Measurements from ENCODE around the gene RUNX2. TPM values are rescaled to one million over a fixed set of nuclear protein-coding genes. Genes with fewer than 3 reads are reported as not detected.

The RUNX2 gene
- total and polyA plus RNA-seq, 2 donors (not counting 1 experiment from before 2014, with no cell fraction given) = 1.3 to 2.4 TPM

- no peak for TF ChIP-seq CTCF (IDR thresholded peaks at IDR 0.05)
- TF ChIP-seq EZH2 (IDR thresholded peaks at IDR 0.05; ENCODE audit: borderline replicate concordance, insufficient read depth, low read depth, low read length, poor library complexity, severe bottlenecking) = no peak
- Mint-ChIP-seq H3K4me1 (peaks cover 9% of the 10 kb centered on the region), H3K27me3 (peaks cover 26% of the 10 kb centered on the region), H3K9me3 (ENCODE audit: insufficient read depth) (no peaks in the 10 kb centered on the region), H3K4me3 (no peak overlapping the region), H3K27ac (no peak overlapping the region)
- H3K4me3 ChIP-seq (ENCODE audit: control extremely low read depth in 1 of 5, extremely low read depth in 1 of 5, insufficient read depth in 1 of 5, low read depth in 2 of 5, low read length in 4 of 5) = no peak overlapping the region
- H3K9ac ChIP-seq (ENCODE audit: low read length) = no peak overlapping the region
- H2AFZ ChIP-seq (ENCODE audit: insufficient read depth, low read depth, low read length, poor library complexity, severe bottlenecking) = no peak overlapping the region
- H3K36me3 ChIP-seq (replicated peaks in 1 of 2; ENCODE audit: control extremely low read depth in 1 of 2, control insufficient read depth in 1 of 2, extremely low read depth in 1 of 2, insufficient read depth in 2 of 2, low read length in 1 of 2) = no peaks in the 10 kb centered on the region
- DNase-seq (no peak), ATAC-seq (ENCODE audit: low read depth) (no peak)
- H3K4me1 ChIP-seq (ENCODE audit: control insufficient read depth in 2 of 2, insufficient read depth in 2 of 2, low read length in 2 of 2) = no peaks in the 10 kb centered on the region
- no peaks in the 10 kb centered on the region for H3K9me3 ChIP-seq (ENCODE audit: control extremely low read depth in 1 of 3, control insufficient read depth in 2 of 3, insufficient read depth in 1 of 3, low read length in 2 of 3)
- H3K79me2 ChIP-seq (ENCODE audit: control insufficient read depth, insufficient read depth, low read length) = no peaks in the 10 kb centered on the region
- intact Hi-C loops (cut with micrococcal nuclease) = no loop called here
- H4K20me1 ChIP-seq (ENCODE audit: control insufficient read depth, insufficient read depth, low read length, poor library complexity, severe bottlenecking) = no peaks in the 10 kb centered on the region
- WGBS (ENCODE audit: insufficient coverage) = 100% methylated on average over 1 of the region's 5 CpGs
- CTCF ChIA-PET = no interaction called here
- no peak overlapping the region for H3K27ac ChIP-seq (ENCODE audit: low read length in 2 of 2)
- POLR2A ChIA-PET = no interaction called here
- H3K27me3 ChIP-seq (replicated peaks in 1 of 4; ENCODE audit: control extremely low read depth in 1 of 4, control insufficient read depth in 3 of 4, insufficient read depth in 4 of 4, low read length in 3 of 4) = peaks cover 0 to 14% (median 6%) of the 10 kb centered on the region in 4 experiments
- no peak overlapping the region for H3K4me2 ChIP-seq (replicated peaks; ENCODE audit: low read depth, low read length, poor library complexity, severe bottlenecking)
Measured at GRCh38 chr6:45411959-45412358, 83.8 kb downstream of the RUNX2 start.

- H2AFZ ChIP-seq (ENCODE audit: insufficient read depth, low read depth, low read length, poor library complexity, severe bottlenecking) = no peak overlapping the region
- POLR2A ChIA-PET = no interaction called here
- no peak overlapping the region for H3K4me3 ChIP-seq (ENCODE audit: control extremely low read depth in 1 of 5, extremely low read depth in 1 of 5, insufficient read depth in 1 of 5, low read depth in 2 of 5, low read length in 4 of 5)
- Mint-ChIP-seq H3K27me3 (peaks cover 33% of the 10 kb centered on the region), H3K9me3 (ENCODE audit: insufficient read depth) (no peaks in the 10 kb centered on the region), H3K4me3 (no peak overlapping the region), H3K27ac (no peak overlapping the region), H3K4me1 (peaks cover 22% of the 10 kb centered on the region)
- TF ChIP-seq CTCF (IDR thresholded peaks at IDR 0.05) (no peak), EZH2 (IDR thresholded peaks at IDR 0.05; ENCODE audit: borderline replicate concordance, insufficient read depth, low read depth, low read length, poor library complexity, severe bottlenecking) (no peak)
- WGBS (ENCODE audit: insufficient coverage) = 8% methylated on average over 2 of the region's 2 CpGs
- H3K27me3 ChIP-seq (replicated peaks in 1 of 4; ENCODE audit: control extremely low read depth in 1 of 4, control insufficient read depth in 3 of 4, insufficient read depth in 4 of 4, low read length in 3 of 4) = peaks cover 0 to 40% (median 25%) of the 10 kb centered on the region in 4 experiments
- peaks cover 0 to 4% (median 0%) of the 10 kb centered on the region in 3 donors for H3K9me3 ChIP-seq (ENCODE audit: control extremely low read depth in 1 of 3, control insufficient read depth in 2 of 3, insufficient read depth in 1 of 3, low read length in 2 of 3)
- no peaks in the 10 kb centered on the region for H4K20me1 ChIP-seq (ENCODE audit: control insufficient read depth, insufficient read depth, low read length, poor library complexity, severe bottlenecking)
- H3K4me2 ChIP-seq (replicated peaks; ENCODE audit: low read depth, low read length, poor library complexity, severe bottlenecking) = no peak overlapping the region
- intact Hi-C loops (cut with micrococcal nuclease) = no loop called here
- H3K27ac ChIP-seq (ENCODE audit: low read length in 2 of 2) = no peak overlapping the region
- peaks cover 11 to 13% of the 10 kb centered on the region in 2 donors for H3K4me1 ChIP-seq (ENCODE audit: control insufficient read depth in 2 of 2, insufficient read depth in 2 of 2, low read length in 2 of 2)
- ATAC-seq (ENCODE audit: low read depth) = no peak
- no peaks in the 10 kb centered on the region for H3K36me3 ChIP-seq (replicated peaks in 1 of 2; ENCODE audit: control extremely low read depth in 1 of 2, control insufficient read depth in 1 of 2, extremely low read depth in 1 of 2, insufficient read depth in 2 of 2, low read length in 1 of 2)
- no peak for DNase-seq
- H3K79me2 ChIP-seq (ENCODE audit: control insufficient read depth, insufficient read depth, low read length) = no peaks in the 10 kb centered on the region
- H3K9ac ChIP-seq (ENCODE audit: low read length) = no peak overlapping the region
- CTCF ChIA-PET = no interaction called here
Measured at GRCh38 chr6:45415315-45415714, 87.2 kb downstream of the RUNX2 start.
